GM12801 (cell line): ENCODE measurements around the gene TPRX1.

ENCODE experiments used
- CTCF ChIP-seq: IDR thresholded peaks from one replicate; pipeline ENCODE4 v1.5.1; 2011; ENCODE audit warnings: control low read depth; ENCODE audit not compliant: insufficient read length; ENCODE audit errors: extremely low read depth

Gene TPRX1

GRCh38 chr19:47760632-47760999 lies 43.7 kb downstream of the TPRX1 start:
- TF ChIP-seq CTCF = no peak

- TF ChIP-seq CTCF = no peak
Measured at GRCh38 chr19:47758443-47758804, 45.9 kb downstream of the TPRX1 start.

- TF ChIP-seq CTCF = no peak
Measured at GRCh38 chr19:47757617-47758442, 46.5 kb downstream of the TPRX1 start.

GRCh38 chr19:47756953-47757608 lies 47.3 kb downstream of the TPRX1 start:
- no peak for TF ChIP-seq CTCF

GRCh38 chr19:47756627-47756929 lies 47.8 kb downstream of the TPRX1 start:
- no peak for TF ChIP-seq CTCF

- no peak for TF ChIP-seq CTCF
Measured at GRCh38 chr19:47755762-47756626, 48.4 kb downstream of the TPRX1 start.

- TF ChIP-seq CTCF = no peak
Measured at GRCh38 chr19:47755065-47755761, 49.1 kb downstream of the TPRX1 start.
